ENCODE results near the gene NEURL1B.
"Not testable (repeated sequence)": the region's sequence is repeated elsewhere in the genome, so short reads cannot be mapped to it uniquely, and the experiment has no call there.

The NEURL1B gene, protein sequence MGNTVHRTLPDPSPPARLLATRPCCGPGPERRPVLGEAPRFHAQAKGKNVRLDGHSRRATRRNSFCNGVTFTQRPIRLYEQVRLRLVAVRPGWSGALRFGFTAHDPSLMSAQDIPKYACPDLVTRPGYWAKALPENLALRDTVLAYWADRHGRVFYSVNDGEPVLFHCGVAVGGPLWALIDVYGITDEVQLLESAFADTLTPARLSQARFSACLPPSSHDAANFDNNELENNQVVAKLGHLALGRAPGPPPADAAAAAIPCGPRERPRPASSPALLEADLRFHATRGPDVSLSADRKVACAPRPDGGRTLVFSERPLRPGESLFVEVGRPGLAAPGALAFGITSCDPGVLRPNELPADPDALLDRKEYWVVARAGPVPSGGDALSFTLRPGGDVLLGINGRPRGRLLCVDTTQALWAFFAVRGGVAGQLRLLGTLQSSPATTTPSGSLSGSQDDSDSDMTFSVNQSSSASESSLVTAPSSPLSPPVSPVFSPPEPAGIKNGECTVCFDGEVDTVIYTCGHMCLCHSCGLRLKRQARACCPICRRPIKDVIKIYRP

DNA sequence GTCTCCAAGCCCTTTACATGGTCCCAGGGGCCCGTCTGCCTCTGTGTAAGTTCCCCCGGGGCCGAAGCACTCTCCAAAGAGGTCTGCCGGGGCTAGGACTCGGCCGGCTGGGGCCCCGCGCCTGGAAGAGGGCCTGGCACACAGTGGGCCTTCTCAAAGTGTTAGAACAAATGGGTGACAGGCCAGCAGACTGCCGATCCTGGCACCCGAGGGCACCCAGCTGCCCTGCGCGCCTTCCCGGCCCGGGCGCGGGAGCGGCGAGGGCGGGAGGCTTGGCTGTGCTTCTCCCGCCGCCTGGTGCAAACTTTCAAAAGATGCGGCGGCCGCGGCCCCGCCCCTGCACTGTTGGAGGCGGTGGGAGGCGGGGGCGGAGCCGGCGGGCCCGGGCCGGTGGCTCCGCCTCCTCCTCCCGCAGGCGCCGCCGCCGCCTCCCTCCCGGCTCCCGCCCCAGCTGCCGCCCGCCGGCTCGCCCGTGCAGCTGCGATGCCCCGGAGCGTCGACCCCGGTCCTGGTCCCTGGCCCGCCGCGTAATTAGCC lies at the start of gene NEURL1B:
TSS of gene NEURL1B (plus strand) at position 442 of the 537 bp plus-strand sequence. CDS start 144 bp downstream, outside the sequence.
- DNase-seq, result peak; percentile 62

GRCh38 chr5:172591636-172592035 lies 49.4 kb upstream of the NEURL1B start:
- DNase-seq, result no peak

DNA sequence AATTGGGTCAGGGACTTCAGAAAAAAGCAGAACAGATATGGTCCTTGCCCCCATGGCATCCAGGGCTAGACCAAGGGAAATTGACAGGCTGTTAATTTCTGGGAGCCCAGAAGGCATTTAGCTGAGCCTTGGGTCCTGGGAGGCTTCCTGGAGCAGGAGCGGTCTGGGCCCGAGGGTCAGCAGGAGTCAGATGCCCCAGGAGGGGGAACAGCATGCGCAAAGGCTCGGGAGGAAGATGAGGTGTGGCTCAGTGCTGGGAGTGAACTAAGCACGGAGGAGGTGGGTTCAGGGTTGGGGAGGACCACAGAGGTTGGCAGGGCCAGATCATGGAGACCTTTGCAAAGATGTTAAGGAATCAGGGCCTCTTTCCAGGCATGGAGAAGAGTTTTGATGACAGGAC lies 48.2 kb upstream of the NEURL1B start:
- no peak for DNase-seq

- no peak for DNase-seq
Measured at GRCh38 chr5:172593306-172593705, 47.8 kb upstream of the NEURL1B start.

DNA sequence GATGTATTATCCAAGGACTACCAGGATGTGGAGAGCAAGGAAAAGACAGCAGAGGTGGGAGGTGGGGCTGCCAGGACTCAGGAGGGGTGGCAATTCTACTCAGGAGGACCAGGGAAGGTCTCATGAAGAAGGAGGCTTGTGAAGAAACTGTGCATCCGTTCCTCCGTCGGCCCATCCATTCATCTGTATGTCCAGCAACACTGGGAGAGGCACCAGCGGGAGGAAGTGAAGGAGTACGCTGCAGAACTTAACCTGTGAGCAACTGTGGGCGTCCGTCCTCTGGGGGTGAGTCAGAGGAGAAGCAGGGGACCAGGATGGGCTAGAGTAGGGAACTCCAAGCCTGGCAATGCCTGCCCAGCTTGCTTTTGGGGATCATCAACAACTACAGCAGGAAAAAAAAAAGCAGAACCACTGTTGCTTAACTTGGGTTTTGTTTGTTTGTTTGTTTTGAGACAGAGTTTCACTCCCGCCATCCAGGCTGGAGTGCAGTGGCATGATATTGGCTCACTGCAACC lies 47.3 kb upstream of the NEURL1B start:
- no peak for DNase-seq

DNA sequence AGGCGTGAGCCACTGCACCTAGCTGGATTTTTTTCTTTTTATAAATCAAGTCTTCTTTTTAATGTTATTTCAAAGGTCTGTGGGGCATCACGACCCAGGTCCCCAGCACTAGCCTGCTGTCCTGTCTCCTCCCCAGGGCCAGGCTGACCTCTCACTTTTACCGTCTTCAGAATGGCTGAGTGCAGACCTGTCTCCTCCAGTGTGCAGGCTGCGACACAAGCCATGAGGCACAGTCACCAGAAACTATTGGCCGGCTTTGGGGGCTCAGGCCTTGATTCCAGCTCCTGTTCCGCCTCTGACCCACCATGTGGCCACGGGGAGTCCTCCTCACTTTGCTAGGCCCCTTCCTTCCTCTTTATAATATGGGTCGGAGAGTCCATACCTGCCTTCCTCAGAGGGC lies 46.6 kb upstream of the NEURL1B start:
- no peak for DNase-seq

DNA sequence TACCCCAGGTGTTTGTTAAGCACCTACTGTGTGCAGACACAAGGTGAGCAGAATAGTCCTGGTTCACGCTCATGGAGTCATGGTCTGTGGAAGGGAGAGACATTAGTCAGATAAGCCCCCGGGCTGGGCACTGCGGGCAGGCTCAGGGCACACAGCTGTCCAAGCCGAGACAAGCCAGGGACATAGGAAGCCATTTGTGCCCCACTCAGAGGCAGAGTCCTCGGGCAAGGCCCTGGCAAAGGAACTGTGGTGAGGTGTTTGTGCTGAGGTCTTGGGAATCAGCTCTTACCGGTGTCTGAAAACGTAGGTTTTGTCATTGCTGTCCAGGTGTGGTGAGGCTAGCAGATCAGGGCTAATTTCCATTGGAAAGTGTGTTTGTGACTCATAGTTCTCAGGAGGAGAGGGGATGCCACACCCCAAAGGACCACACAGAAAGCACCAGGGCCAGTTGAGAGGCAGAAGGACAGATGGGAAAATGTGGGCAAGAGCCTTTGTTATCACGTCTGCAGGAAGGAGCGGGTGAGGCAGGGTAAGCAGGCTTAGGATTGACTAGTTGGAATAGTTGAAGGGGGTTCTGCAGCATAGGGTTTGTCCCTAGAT lies 46.1 kb upstream of the NEURL1B start:
- DNase-seq, result no peak

GRCh38 chr5:172595596-172596455 lies 45.2 kb upstream of the NEURL1B start:
- DNase-seq, result no peak

- no peak for DNase-seq
Measured at GRCh38 chr5:172596638-172597231, 44.3 kb upstream of the NEURL1B start.

DNA sequence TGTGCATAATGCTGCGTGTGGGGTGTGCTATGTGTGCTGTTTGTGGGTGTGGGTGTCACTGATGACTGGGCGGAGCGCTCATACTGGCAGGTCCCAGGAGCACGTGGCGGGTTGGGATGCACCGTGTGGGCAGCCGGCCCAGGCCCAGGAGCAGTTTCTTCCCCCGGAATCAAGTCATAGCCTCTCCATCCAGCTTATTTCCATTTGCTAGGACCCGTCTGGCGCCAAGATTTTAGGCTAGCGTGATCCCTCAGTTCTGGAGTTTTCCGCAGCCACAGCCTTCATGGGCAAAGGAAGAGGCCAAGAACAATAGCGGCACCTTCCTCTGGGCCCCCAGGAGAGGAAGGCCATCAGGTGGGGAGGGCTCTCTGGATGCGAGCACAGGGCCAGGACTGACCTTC lies 43.3 kb upstream of the NEURL1B start:
- DNase-seq, result no peak

DNA sequence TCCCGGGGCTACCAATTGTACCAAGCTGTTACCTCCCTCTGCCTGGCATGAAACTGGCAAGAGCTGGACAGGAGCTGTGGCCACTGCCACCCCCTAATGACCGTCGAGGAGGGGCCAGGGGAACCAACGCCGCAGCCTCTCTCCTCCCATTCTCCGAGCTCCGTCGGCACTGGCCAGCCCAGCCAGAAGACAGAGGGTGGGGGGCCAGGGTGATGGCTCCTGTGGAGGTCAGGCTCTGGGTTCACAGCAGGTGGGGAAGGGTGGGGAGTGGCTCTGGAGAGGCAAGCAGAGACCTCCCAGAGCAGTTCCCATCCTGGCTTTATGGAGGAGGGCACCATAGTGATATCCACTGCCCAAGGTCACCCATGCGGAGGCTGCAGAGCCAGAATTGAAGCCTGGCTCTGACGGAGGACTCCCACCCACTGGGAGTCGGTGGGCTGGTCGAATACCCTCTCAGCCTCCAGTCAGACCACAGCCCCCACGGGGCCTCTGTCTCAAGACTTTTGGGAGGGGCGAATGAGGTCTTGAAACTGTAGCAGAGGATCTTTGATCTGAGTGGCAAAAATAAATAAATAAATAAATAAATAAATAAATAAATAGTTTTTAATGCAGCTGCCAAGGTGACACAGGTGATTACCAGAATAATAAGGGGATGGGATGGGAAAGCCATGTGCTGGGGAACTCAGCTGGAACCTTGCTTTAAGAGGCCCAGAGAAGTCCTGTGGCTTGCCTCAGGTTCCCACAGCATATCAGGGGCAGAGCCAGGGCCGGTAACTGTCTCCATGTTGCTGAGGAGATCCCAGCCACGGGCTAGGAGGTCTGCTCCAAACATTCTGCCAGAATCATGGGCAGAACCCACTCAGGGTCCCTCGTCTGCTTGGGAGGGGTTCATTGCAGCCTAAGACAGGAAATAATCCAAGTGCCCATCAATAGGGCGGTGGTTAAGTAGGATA lies 42.5 kb upstream of the NEURL1B start:
- no peak for DNase-seq

DNA sequence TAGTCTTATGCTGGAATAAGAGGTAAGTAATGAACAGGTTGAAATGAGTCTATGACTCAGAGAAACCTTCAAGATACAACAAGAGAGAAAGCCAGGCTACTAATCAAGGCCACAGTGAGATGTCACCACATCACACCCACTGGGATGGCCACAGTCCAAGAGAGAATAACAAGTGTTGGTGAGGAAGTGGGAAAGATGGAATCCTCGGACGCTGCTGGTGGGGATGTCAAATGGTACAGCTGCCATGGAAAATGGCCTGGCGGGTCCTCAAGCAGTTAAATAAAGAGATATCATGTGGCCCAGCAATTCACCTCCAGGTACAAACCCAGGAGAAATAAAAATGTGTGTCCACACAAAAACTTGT lies 41.9 kb upstream of the NEURL1B start:
- DNase-seq, result no peak

GRCh38 chr5:172600571-172600970 lies 40.5 kb upstream of the NEURL1B start:
- no peak for DNase-seq

DNA sequence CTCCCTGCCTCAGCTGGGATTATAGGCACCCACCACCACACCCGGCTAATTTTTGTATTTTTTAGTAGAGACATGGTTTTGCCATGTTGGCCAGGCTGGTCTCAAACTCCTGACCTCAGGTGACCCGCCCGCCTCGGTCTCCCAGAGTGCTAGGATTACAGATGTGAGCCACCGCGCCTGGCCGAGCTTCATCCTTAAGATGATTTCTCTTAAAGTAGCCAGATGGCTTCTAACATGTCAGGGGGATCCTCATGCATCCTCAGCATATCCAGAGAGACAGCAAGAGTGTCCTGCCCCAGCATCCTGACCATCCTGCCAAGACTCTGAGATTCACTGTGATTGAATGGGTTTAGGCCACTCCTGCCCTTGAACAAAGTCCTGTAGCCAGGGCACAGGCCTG lies 39.5 kb upstream of the NEURL1B start:
- not testable (repeated sequence) for DNase-seq

DNA sequence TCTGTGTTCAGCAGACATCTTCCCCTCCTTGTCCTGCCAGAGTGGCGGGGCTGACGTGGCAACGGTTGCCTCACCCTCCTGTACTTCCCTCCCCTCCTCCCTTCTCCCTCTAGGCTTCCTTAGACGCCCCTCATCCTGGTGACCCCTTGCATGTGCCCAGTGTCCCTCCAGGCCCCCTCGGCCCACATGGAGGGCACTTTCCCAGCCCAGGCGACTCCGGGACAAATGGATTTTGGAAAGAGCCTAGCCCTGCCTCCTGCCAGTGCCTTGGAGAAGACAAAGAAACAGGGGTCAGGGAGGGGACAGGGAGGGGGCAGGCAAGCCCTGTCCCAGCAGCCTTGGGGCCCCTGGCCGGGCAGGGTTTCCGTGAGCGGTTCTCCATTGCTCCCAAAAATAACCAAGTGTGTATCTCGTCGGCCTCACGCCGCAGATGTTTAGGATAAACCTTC lies 38.3 kb upstream of the NEURL1B start:
- DNase-seq, result no peak

DNA sequence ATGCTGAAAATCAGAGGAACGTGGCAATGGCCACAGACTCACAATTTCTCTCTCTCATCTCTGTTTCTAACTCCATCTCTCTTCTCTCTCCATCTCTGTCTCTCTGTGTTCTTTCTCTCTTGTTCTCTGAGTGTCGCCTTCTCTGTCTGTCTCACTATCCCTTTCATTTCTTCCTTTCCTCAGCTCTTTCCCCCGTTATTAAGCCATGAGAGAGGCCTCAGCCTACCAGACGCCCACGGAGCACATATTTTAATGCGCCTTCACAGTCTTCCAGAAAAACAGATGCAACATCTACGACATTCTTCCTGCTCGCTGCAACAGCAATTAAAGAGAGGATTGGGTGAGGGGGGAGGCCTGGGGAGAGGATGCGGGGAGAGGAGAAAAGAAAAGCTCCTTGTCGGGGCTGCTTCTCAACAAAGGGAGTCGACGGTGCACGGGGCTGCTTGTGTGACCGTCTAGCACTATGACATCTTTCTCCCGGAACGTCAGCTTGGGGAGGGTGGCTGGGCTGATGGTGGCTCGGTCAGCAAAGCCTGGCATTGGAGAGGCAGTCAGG lies 37.7 kb upstream of the NEURL1B start:
- DNase-seq, result no peak

GRCh38 chr5:172605466-172605865 lies 35.6 kb upstream of the NEURL1B start:
- DNase-seq, result no peak

DNA sequence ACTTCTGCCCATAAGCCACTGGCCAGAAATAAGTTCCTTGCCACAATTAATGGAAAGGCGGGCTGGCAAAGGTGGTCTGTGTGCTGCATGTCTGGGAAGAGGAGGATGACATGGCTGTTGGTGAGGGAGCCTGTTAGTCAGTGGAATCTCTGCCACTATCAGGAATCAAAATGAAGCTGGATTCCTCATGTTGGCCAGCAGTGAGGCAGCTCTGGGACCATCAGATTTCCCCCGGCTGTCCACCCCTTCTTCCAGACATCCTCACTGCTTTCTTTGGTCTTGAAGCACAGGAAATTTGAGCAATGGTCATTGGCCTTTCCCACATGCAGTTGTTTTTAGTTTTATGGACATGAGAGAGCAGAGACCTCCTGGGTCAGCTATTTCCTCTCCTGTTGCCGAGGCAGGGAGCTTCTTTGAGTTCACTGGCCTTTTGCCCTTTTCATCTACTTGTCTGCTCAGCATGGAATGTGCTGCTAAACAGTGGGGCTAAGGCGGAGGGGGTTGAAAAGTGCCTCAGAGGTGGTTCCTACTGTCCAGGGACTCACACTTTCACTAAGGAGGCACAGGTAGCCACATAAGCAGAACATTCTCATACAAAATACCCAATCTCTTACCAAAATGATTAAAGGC lies 34.8 kb upstream of the NEURL1B start:
- DNase-seq, result no peak

- no peak for DNase-seq
Measured at GRCh38 chr5:172607213-172607793, 33.8 kb upstream of the NEURL1B start.

DNA sequence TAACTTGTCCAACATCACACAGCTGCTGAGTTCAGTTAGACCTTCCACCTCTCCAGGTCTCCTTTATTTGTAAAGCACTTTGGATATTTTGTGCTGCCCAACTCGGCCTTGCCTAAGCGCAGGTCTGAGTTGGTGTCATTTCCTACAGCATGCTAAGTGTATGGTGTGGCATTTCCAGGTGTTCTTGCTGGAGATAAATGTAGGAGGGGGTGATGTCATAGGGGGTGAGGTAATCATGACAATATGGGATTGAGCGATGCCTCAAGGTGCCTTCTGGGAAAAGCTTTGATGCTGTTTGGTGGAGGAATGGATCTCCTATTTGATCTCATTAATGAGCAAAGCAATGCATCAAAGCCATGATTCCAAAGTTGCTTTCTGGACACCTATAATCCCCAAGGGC lies 32.3 kb upstream of the NEURL1B start:
- DNase-seq, result no peak

All from T1000 (cell line).